ENCODE results near the gene ACTG2. TPM values are rescaled to one million over a fixed set of nuclear protein-coding genes. Genes with fewer than 3 reads are reported as not detected.

The ACTG2 gene
- total and polyA plus RNA-seq, 10 of the 15 experiments (the other 5 are each of a cell fraction or from before 2014, with no cell fraction given), result 0.06 to 0.97 (median 0.12) TPM; not detected in 7

GRCh38 chr2:73961274-73961673 is 68.5 kb downstream of the ACTG2 start (continued):
- TF ChIP-seq SPI1 (IDR thresholded peaks at IDR 0.05; ENCODE audit: borderline replicate concordance, insufficient read depth, low read depth, low read length) (no peak), WRNIP1 (IDR thresholded peaks at IDR 0.05; ENCODE audit: borderline replicate concordance, low read depth, low read length) (no peak), SMAD1 (IDR thresholded peaks at IDR 0.05; ENCODE audit: low read depth, partially characterized antibody) (no peak), ZNF207 (IDR thresholded peaks at IDR 0.05; ENCODE audit: borderline replicate concordance) (no peak), YY1 (IDR thresholded peaks at IDR 0.05; ENCODE audit: low read depth, low read length) (no peak), TCF7 (IDR thresholded peaks at IDR 0.05; ENCODE audit: borderline replicate concordance) (no peak)

GRCh38 chr2:73961823-73962615 is 69.2 kb downstream of the ACTG2 start:
- 91% methylated on average over 12 of the region's 12 CpGs for WGBS (ENCODE audit: insufficient coverage, insufficient replicate concordance, low lambda C conversion rate, missing lambda C conversion rate)
- RAD21 ChIA-PET (ENCODE audit: unreplicated experiment), result interaction anchor here (2.0 kb wide), 1 partner anchor 9 kb away, joined by 6 read pairs; no protein-coding TSS in a partner anchor
- Histone ChIP-seq H3K4me2 (ENCODE audit: control insufficient read depth, insufficient read depth) (no peak overlapping the region), H3K79me2 (ENCODE audit: control insufficient read depth, insufficient read depth, low read length) (peaks cover 2% of the 10 kb centered on the region), H3K36me3 (ENCODE audit: control insufficient read depth in 2 of 2, insufficient read depth in 2 of 2, low read length in 1 of 2) (peaks cover 4 to 12% of the 10 kb centered on the region in 2 experiments), H3K4me3 (no peak overlapping the region), H2AFZ (ENCODE audit: control insufficient read depth, low read depth, low read length) (no peak overlapping the region), H3K9me3 (replicated peaks; ENCODE audit: control insufficient read depth, insufficient read depth, low read length) (peaks cover 5% of the 10 kb centered on the region; the same call in 2 of the 3 replicates), H3K4me1 (ENCODE audit: control insufficient read depth, insufficient read depth, low read length) (peaks cover 20% of the 10 kb centered on the region), H3K27me3 (replicated peaks in 1 of 2; ENCODE audit: control insufficient read depth in 2 of 2, insufficient read depth in 2 of 2, low read length in 1 of 2) (no peaks in the 10 kb centered on the region), H3K27ac (ENCODE audit: control insufficient read depth, insufficient read depth) (no peak overlapping the region), H3K9ac (ENCODE audit: control insufficient read depth, insufficient read depth, low read length) (no peak overlapping the region), H4K20me1 (ENCODE audit: control insufficient read depth, insufficient read depth) (no peaks in the 10 kb centered on the region)
- TF ChIP-seq ASH2L (IDR thresholded peaks at IDR 0.05; ENCODE audit: borderline replicate concordance, low read depth) (no peak), PKNOX1 (IDR thresholded peaks at IDR 0.05) (no peak), NFYB (IDR thresholded peaks at IDR 0.05; ENCODE audit: insufficient read depth, low read depth, low read length) (no peak), CBX5 (IDR thresholded peaks at IDR 0.05; ENCODE audit: low read depth) (no peak), SMAD1 (IDR thresholded peaks at IDR 0.05; ENCODE audit: low read depth, partially characterized antibody) (no peak), RELB (IDR thresholded peaks at IDR 0.05; ENCODE audit: low read depth) (no peak)
- BruUV-seq (replicated peaks), result no TSS peak
- intact Hi-C loops (cut with micrococcal nuclease; ENCODE audit: unreplicated experiment), result no loop called here
- SMC1A ChIA-PET (ENCODE audit: uncharacterized antibody, unreplicated experiment), result interaction anchor here (0.6 to 4.2 kb wide), 5 partner anchors 10 to 140 kb away, joined by 3 to 31 read pairs (median 4); no protein-coding TSS in a partner anchor
- in situ Hi-C loops (cut with MboI), result no loop called here
- DNase-seq (ENCODE audit: low read depth, low spot score) (no peak), ATAC-seq (no peak), FAIRE-seq (no peak)
- CTCF ChIA-PET, result interaction anchor here (0.7 to 2.0 kb wide), 3 partner anchors 10 to 570 kb away, joined by 3 to 11 read pairs (median 4); no protein-coding TSS in a partner anchor
- POLR2A ChIA-PET, result no interaction called here
